ENCODE results near the gene DTNBP1.
"Not testable (repeated sequence)": the region's sequence is repeated elsewhere in the genome, so short reads cannot be mapped to it uniquely, and the experiment has no call there.

The DTNBP1 gene

DNA sequence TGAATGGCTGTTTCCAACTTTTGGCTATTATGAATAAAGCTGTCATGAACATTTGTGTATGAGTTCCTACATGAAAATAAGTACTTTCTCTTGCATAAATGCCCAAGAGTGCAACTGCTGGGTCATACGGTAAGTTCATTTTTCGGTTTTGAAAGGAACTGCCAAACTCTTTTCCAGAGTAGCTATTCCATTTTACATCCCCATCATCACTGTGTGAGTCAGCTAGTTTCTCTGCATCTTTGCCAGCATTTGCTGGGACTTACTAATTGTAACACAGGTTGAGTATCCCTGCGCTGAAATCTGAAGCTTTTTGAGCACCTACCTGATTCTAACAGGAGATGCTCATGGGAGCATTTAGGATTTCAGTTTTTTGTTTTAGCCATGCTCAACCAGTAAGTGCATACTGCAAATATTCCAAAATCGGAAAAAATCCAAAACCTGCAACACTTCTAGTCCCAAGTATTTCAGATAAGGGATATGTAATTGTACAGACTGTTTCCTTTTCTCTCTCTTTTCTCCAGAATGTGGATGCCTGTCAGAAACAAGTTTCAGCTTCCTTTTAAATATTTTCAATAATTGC lies 118.4 kb downstream of the DTNBP1 start:
- DNase-seq (ENCODE audit: low spot score): no peak
- TF ChIP-seq, protein P1, sequence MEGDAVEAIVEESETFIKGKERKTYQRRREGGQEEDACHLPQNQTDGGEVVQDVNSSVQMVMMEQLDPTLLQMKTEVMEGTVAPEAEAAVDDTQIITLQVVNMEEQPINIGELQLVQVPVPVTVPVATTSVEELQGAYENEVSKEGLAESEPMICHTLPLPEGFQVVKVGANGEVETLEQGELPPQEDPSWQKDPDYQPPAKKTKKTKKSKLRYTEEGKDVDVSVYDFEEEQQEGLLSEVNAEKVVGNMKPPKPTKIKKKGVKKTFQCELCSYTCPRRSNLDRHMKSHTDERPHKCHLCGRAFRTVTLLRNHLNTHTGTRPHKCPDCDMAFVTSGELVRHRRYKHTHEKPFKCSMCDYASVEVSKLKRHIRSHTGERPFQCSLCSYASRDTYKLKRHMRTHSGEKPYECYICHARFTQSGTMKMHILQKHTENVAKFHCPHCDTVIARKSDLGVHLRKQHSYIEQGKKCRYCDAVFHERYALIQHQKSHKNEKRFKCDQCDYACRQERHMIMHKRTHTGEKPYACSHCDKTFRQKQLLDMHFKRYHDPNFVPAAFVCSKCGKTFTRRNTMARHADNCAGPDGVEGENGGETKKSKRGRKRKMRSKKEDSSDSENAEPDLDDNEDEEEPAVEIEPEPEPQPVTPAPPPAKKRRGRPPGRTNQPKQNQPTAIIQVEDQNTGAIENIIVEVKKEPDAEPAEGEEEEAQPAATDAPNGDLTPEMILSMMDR (IDR thresholded peaks at IDR 0.05; ENCODE audit: extremely low read depth, insufficient read depth, missing control alignments): no peak
- in situ Hi-C loops (cut with MboI; ENCODE audit: low pct_unique_long_range_greater_than_20kb, low sequenced_read_pairs, unreplicated experiment): no loop called here

DNA sequence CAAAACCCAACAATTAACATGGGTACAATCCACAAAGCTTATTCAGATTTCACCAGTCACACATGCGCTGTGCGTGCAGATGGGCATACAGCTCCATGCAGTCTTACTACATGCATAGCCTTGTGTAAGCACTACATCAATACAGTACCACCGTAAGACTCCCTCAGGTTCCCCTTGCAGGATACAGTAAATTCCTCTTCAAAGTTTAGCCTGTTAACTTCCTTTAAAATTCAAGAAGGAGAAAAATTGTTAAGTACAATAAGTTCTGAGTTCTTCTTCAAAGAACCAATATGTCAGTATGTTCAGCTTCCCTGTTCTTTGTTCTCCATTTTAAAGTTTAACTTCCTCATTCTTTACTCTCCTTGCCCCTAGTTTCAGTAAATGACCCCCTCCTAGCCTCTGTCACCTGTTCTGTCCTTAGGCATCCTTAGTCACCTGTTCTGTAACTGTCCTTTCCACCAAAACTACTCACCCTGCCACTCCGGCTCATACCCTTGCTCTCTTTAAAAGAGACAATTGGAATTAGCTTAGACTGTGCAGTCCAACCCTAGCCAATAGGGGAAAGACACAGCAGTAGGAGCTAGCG lies 119.4 kb downstream of the DTNBP1 start:
- DNase-seq (ENCODE audit: low spot score); in situ Hi-C loops (cut with MboI; ENCODE audit: low pct_unique_long_range_greater_than_20kb, low sequenced_read_pairs, unreplicated experiment): not testable (repeated sequence)

DNA sequence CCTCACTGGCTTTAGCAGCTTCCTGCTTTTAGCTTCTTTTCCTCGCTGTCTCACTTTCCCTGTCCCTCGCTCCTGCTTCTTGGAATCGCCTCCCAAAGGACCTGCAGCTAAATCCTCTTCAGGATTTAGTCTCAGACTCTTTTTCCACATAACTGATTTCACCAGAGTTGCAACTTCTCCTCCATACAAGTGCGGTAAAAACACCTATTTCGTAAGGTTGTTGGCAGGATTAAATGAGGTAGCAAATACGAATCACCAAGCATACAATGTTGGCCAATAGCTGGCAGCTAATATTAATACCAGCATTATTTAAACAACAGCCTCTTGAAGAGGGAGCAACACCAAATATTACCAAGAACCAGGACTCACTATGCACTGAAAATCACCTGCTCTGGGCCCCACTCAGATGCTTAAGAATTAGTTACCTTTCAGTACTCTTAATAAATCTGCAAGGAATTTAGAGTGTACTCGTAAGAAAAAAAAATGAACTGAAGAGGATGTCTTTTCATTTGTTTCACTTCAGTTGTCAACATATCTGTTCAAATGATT lies 123.0 kb downstream of the DTNBP1 start:
- in situ Hi-C loops (cut with MboI; ENCODE audit: low pct_unique_long_range_greater_than_20kb, low sequenced_read_pairs, unreplicated experiment): no loop called here
- TF ChIP-seq, protein P1 (IDR thresholded peaks at IDR 0.05; ENCODE audit: extremely low read depth, insufficient read depth, missing control alignments): no peak
- DNase-seq (ENCODE audit: low spot score): no peak

DNA sequence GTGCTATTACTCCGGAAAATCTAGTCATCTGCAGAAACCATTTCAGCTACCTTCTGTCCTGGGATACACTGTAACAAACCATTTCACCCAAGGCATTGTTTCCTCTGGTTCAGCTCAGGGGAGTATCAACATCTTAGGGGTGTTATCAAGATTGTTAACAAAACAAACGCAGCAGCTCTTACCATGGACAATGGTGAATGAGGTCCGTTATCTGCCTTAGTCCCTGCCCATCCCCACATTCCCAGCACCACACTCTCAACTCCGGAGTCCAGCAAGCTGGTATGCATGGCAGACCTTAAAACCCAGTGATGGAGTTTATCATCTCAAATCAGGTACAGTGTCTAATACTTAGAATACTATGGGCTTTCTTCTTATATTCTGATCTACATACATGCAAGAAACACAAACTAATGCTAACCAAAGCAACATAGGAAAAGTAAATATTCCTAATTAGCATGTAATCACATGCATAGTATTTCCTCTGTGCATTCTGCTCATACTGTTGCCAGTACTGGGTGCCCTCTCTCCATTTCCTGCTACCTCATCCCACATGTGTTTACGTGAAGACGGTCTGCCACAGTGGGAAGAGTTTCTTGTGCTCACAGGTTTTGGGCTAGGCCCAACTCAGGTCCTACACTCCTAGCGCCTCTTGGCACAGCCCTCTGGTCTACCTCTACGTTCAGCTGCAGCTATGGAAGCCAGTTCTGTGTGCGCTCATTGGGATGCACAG lies 123.9 kb downstream of the DTNBP1 start:
- in situ Hi-C loops (cut with MboI; ENCODE audit: low pct_unique_long_range_greater_than_20kb, low sequenced_read_pairs, unreplicated experiment): no loop called here
- TF ChIP-seq, protein P1 (IDR thresholded peaks at IDR 0.05; ENCODE audit: extremely low read depth, insufficient read depth, missing control alignments): no peak
- DNase-seq (ENCODE audit: low spot score): no peak

DNA sequence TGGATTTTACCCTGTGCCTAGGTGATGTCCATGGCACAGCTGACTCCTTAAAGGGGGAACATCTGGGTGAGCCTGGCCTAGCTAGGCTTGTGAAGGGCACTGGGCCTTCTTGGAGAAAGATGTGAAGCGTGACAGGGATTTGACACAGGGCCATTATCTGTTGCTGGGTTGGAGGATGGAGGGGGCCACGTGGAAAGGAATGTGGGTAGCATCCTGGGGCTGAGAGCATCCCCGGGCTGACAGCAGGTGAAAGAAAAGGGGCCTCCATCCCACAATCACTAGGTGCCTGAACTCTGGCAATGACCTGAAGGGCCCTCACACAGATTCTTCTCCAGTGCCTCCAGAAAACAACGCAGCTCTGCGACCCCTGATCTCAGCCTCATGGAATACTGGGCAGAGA lies 124.7 kb downstream of the DTNBP1 start:
- TF ChIP-seq, protein P1 (IDR thresholded peaks at IDR 0.05; ENCODE audit: extremely low read depth, insufficient read depth, missing control alignments): no peak
- DNase-seq (ENCODE audit: low spot score): no peak
- in situ Hi-C loops (cut with MboI; ENCODE audit: low pct_unique_long_range_greater_than_20kb, low sequenced_read_pairs, unreplicated experiment): no loop called here

DNA sequence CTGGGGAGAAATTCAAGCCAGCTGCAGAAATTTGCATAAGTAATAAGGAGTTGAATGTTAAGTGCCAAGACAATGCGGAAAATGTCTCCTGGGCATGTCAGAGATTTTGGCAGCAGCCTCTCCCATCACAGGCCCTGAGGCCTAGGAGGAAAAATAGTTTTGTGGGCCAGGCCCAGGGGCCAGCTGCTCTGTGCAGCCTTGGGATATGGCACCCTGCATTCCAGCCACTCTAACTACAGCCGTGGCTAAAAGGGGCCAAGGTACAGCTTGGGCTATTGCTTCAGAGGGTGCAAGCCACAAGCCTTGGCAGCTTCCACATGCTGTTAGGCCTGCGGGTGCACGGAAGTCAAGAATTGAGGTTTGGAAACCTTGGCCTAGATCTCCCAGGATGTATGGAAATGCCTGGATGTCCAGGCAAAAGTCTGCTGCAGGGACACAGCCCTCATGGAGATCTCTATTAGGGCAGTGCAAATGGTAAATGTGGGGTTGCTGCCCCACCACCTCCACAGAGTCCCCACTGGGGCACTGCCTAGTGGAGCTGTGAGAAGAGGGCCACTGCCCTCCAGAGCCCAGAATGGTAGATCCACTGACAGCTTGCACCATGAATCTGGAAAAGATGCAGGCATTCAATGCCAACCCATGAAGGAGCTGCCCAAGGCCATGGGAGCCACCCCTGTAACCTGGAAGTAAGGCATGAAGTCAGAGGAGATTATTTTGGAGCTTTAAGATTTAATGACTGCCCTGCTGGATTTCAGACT lies 126.5 kb downstream of the DTNBP1 start:
- TF ChIP-seq, protein P1 (IDR thresholded peaks at IDR 0.05; ENCODE audit: extremely low read depth, insufficient read depth, missing control alignments): no peak
- DNase-seq (ENCODE audit: low spot score): no peak
- in situ Hi-C loops (cut with MboI; ENCODE audit: low pct_unique_long_range_greater_than_20kb, low sequenced_read_pairs, unreplicated experiment): no loop called here

Data from GM13977 (cell line).